OCI-LY3 (cell line): ENCODE measurements around the gene CERS6.

Experiments used
- CTCF ChIP-seq: fragments of 200-600, 300-600 bp; sonication (generic); IDR thresholded peaks from 2 replicates; pipeline ENCODE4 v1.5.1; 2014; ENCODE audit warnings: antibody characterized with exemption, low read length, low read depth
- EZH2phosphoT487 ChIP-seq: fragments of 200-600 bp; shearing (Covaris generic); IDR thresholded peaks from 2 replicates; pipeline ENCODE4 v1.6.1; 2018; ENCODE audit warnings: antibody characterized with exemption, mixed run types, low read depth

- TF ChIP-seq CTCF (no peak), EZH2phosphoT487 (no peak)
These were observed 293.2 kb downstream of the CERS6 start for GRCh38 chr2:168749297-168749696.
